Liver (tissue), 3 donors: ENCODE measurements around the gene LRRC37A.
"Not testable (repeated sequence)": the region's sequence is repeated elsewhere in the genome, so short reads cannot be mapped to it uniquely, and the experiment has no call there.

ENCODE experiments used
- ATF3 ChIP-seq: IDR thresholded peaks from 2 replicates; pipeline ENCODE4 v1.6.1; 2016; ENCODE audit warnings: antibody characterized with exemption
- CTCF ChIP-seq: fragments of 150-350 bp; IDR thresholded peaks from 2 replicates; pipeline ENCODE4 v1.5.1; 2017; ENCODE audit warnings: improper control_type of control experiment, low read depth, low read length; ENCODE audit not compliant: missing input control
- EGR1 ChIP-seq, 2 donors: IDR thresholded peaks; 2 replicates each; pipeline ENCODE4 v1.6.1; 2016 to 2018; ENCODE audit warnings: antibody characterized with exemption in 2 of 2, low read depth in 2 of 2
- FOXA2 ChIP-seq: IDR thresholded peaks from 2 replicates; pipeline ENCODE4 v1.6.1; 2016; ENCODE audit warnings: antibody characterized with exemption
- GABPA ChIP-seq, 2 donors: IDR thresholded peaks in 1 of 2; conservative IDR thresholded peaks in 1 of 2; 2 replicates each; pipeline ENCODE4 v1.6.1; 2016; ENCODE audit warnings: antibody characterized with exemption in 2 of 2, mild to moderate bottlenecking in 1 of 2, moderate library complexity in 1 of 2
- HNF4A ChIP-seq, 2 donors: conservative IDR thresholded peaks; 2 replicates each; pipeline ENCODE4 v1.6.1; 2016; ENCODE audit warnings: antibody characterized with exemption in 2 of 2, mild to moderate bottlenecking in 2 of 2
- JUND ChIP-seq, 2 donors: IDR thresholded peaks; 2 replicates each; pipeline ENCODE4 v1.6.1; 2016; ENCODE audit warnings: antibody characterized with exemption in 2 of 2
- REST ChIP-seq: IDR thresholded peaks from 2 replicates; pipeline ENCODE4 v1.6.1; 2016; ENCODE audit warnings: antibody characterized with exemption, mild to moderate bottlenecking
- RXRA ChIP-seq, 2 donors: IDR thresholded peaks; 2 replicates each; pipeline ENCODE4 v1.6.1; 2017 to 2018; ENCODE audit warnings: antibody characterized with exemption in 2 of 2, mild to moderate bottlenecking in 1 of 2
- TAF1 ChIP-seq: conservative IDR thresholded peaks from 2 replicates; pipeline ENCODE4 v1.6.1; 2016; ENCODE audit warnings: antibody characterized with exemption, mild to moderate bottlenecking
- YY1 ChIP-seq: IDR thresholded peaks from 2 replicates; pipeline ENCODE4 v1.6.1; 2016; ENCODE audit warnings: antibody characterized with exemption, mild to moderate bottlenecking
- ZBTB33 ChIP-seq: IDR thresholded peaks from 2 replicates; pipeline ENCODE4 v1.6.1; 2016; ENCODE audit warnings: antibody characterized with exemption
- donor health status: healthy.
- donor health status: healthy.

- not testable (repeated sequence) for TF ChIP-seq ATF3; CTCF; RXRA (IDR thresholded peaks at IDR 0.05); TAF1; YY1; REST; FOXA2; GABPA (IDR thresholded peaks at IDR 0.05 in 1 of 2, conservative IDR thresholded peaks at IDR 0.05 in 1 of 2); EGR1 (IDR thresholded peaks at IDR 0.05; ENCODE audit: low read depth in 2 of 2); JUND (IDR thresholded peaks at IDR 0.05); HNF4A (conservative IDR thresholded peaks at IDR 0.05); ZBTB33
Measured at GRCh38 chr17:46353856-46354255, 58.9 kb downstream of the LRRC37A start.
